ENCODE data around the gene PSG5.
"Not testable (repeated sequence)": the region's sequence is repeated elsewhere in the genome, so short reads cannot be mapped to it uniquely, and the experiment has no call there.

DNA sequence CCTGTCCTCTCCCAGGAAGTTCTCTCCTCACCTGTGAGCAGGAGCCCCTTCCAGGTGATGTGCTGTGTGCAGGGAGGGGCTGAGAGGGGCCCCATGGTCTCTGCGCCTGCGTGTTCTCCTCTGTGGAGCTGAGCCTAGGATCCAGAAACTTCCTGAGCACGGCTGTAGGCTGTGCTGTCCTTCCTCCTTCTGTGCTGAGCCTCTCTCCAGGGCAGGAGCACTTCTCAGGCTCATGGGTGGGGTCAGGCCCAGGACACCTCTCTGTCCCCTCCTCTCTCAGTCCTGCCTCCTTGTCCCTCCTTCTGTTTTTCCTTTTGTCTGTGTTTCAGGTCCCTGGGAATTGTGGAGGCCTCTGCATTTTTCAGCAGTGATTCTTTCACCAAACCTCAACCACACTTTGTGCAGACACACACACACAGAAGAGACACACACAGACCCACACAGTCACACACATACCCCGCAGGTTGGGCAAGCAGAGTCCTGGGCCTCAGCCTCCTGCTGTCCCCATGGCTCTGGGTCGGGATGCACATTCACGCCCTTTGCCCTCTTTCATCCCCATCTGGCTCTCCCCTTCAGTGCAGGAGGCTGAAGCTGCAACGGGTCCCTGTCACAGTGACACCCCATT lies at the start of gene PSG5:
- TF ChIP-seq CTCF, EZH2phosphoT487 (IDR thresholded peaks at IDR 0.05; ENCODE audit: low read length): not testable (repeated sequence)
